HG03442 (cell line): Measurements from ENCODE around the gene ZNF283.
"Not testable (repeated sequence)": the region's sequence is repeated elsewhere in the genome, so short reads cannot be mapped to it uniquely, and the experiment has no call there.

Experiments used
- ATAC-seq: cut with Tn5 transposase; IDR thresholded peaks from one replicate; pipeline ENCODE4 v1.9.1; 2021; ENCODE audit warnings: mild to moderate bottlenecking, moderate library complexity; ENCODE audit not compliant: unreplicated experiment

Gene ZNF283

GRCh38 chr19:43842007-43842406, 14.9 kb downstream of the ZNF283 start:
- ATAC-seq = no peak

- ATAC-seq = no peak
These were observed 20.1 kb downstream of the ZNF283 start for GRCh38 chr19:43847246-43847645.

GRCh38 chr19:43847884-43848283, 20.8 kb downstream of the ZNF283 start:
- no peak for ATAC-seq

- no peak for ATAC-seq
These were observed 21.7 kb downstream of the ZNF283 start for GRCh38 chr19:43848821-43849220.

GRCh38 chr19:43858174-43858573, 31.1 kb downstream of the ZNF283 start:
- no peak for ATAC-seq

- ATAC-seq = not testable (repeated sequence)
These were observed 39.8 kb downstream of the ZNF283 start for GRCh38 chr19:43866923-43867322.

GRCh38 chr19:43872547-43873336, 45.6 kb downstream of the ZNF283 start:
- ATAC-seq = no peak

- no peak for ATAC-seq
These were observed 53.4 kb downstream of the ZNF283 start for GRCh38 chr19:43880483-43880882.

- no peak for ATAC-seq
These were observed 56.7 kb downstream of the ZNF283 start, which contains the start of gene ZNF404 for GRCh38 chr19:43883864-43884263. ZNF404 (minus strand) TSS chr19:43883964.

- ATAC-seq = no peak
These were observed 68.7 kb downstream of the ZNF283 start for GRCh38 chr19:43895727-43896308.
